IMR-90 (cell line): ENCODE data around the gene CFAP61. TPM values are rescaled to one million over a fixed set of nuclear protein-coding genes. Genes with fewer than 3 reads are reported as not detected.

Experiments
- ATAC-seq: fragments of 200-7000 bp; cut with Tn5 transposase; 2 replicates; pipeline ENCODE4 v1.9.1; 2020; ENCODE audit warnings: low read depth, mild to moderate bottlenecking, moderate library complexity
- BruUV-seq: library from RNA; stranded (reverse); fragments of 400-500 nt; replicated peaks from 2 replicates; lab custom pipeline; 2021; lab: Mats Ljungman, UMichigan
- CTCF ChIA-PET: fragments of 300-600 bp; formaldehyde crosslinking; extraction: SDS; loops from one replicate; lab custom pipeline; 2021; ENCODE audit warnings: antibody characterized with exemption; lab: Yijun Ruan, JAX
- POLR2A ChIA-PET: fragments of 300-600 bp; sonication (Branson Sonifier 250); formaldehyde crosslinking; loops from one replicate; lab custom pipeline; 2022; ENCODE audit warnings: antibody characterized with exemption; ENCODE audit not compliant: unreplicated experiment; lab: Charles Lee
- DNase-seq: peaks from one replicate; pipeline ENCODE4 v3.0.0; 2013
- H2AFZ ChIP-seq: replicated peaks from 2 replicates; pipeline ENCODE3; 2013; ENCODE audit warnings: low read length, mild to moderate bottlenecking; ENCODE audit not compliant: poor library complexity
- H2AK5ac ChIP-seq: 2 replicates; pipeline ENCODE4 v1.6.1; 2013; ENCODE audit warnings: low read depth, low read length, inconsistent platforms
- H2AK9ac ChIP-seq: replicated peaks from 2 replicates; pipeline ENCODE3; 2013; ENCODE audit warnings: mild to moderate bottlenecking, low read depth, low read length, moderate library complexity; ENCODE audit not compliant: poor library complexity
- H2BK120ac ChIP-seq: 2 replicates; pipeline ENCODE4 v1.6.1; 2013; ENCODE audit warnings: low read depth, low read length, inconsistent platforms
- H2BK15ac ChIP-seq: 3 replicates; pipeline ENCODE4 v1.6.1; 2013; ENCODE audit warnings: low read depth, low read length, inconsistent platforms
- H2BK20ac ChIP-seq: 2 replicates; pipeline ENCODE4 v1.6.1; 2013; ENCODE audit warnings: low read depth, mild to moderate bottlenecking, inconsistent platforms, low read length, moderate library complexity
- H2BK5ac ChIP-seq: 2 replicates; pipeline ENCODE4 v1.6.1; 2013; ENCODE audit warnings: mild to moderate bottlenecking, low read depth, low read length, inconsistent platforms; ENCODE audit not compliant: poor library complexity, severe bottlenecking
- H3K14ac ChIP-seq: replicated peaks from 2 replicates; pipeline ENCODE4 v1.6.1; 2013; ENCODE audit warnings: low read depth, low read length, inconsistent platforms
- H3K18ac ChIP-seq: 2 replicates; pipeline ENCODE4 v1.6.1; 2013; ENCODE audit warnings: low read depth, low read length, control low read depth
- H3K23ac ChIP-seq: 2 replicates; pipeline ENCODE4 v1.6.1; 2013; ENCODE audit warnings: low read depth, low read length, inconsistent platforms
- H3K27ac ChIP-seq: 2 replicates; pipeline ENCODE4 v1.5.1; 2013; ENCODE audit warnings: mild to moderate bottlenecking, control low read depth, low read length; ENCODE audit not compliant: insufficient read depth
- H3K27me3 ChIP-seq: 2 replicates; pipeline ENCODE4 v1.6.1; 2013; ENCODE audit warnings: low read length; ENCODE audit not compliant: control insufficient read depth, insufficient read depth
- H3K36me3 ChIP-seq: 2 replicates; pipeline ENCODE4 v1.6.1; 2013; ENCODE audit warnings: low read length, mixed read lengths; ENCODE audit not compliant: control insufficient read depth, insufficient read depth
- H3K4ac ChIP-seq: 2 replicates; pipeline ENCODE4 v1.6.1; 2013; ENCODE audit warnings: low read depth, low read length, inconsistent platforms
- H3K4me1 ChIP-seq: 2 replicates; pipeline ENCODE4 v1.6.1; 2013; ENCODE audit warnings: low read length, mixed read lengths; ENCODE audit not compliant: control insufficient read depth, insufficient read depth
- H3K4me2 ChIP-seq: 2 replicates; pipeline ENCODE4 v1.6.1; 2013; ENCODE audit warnings: low read depth, mild to moderate bottlenecking, control low read depth, low read length, moderate library complexity
- H3K4me3 ChIP-seq: 2 replicates; pipeline ENCODE4 v1.5.1; 2013; ENCODE audit warnings: low read depth, mild to moderate bottlenecking, control low read depth, low read length, moderate library complexity; ENCODE audit not compliant: insufficient read depth
- H3K56ac ChIP-seq: 2 replicates; pipeline ENCODE4 v1.6.1; 2013; ENCODE audit warnings: low read length, inconsistent platforms; ENCODE audit not compliant: insufficient read depth; ENCODE audit errors: extremely low read depth
- H3K79me1 ChIP-seq, 2 experiments: 2 replicates each; pipeline ENCODE4 v1.6.1; 2013; ENCODE audit warnings: low read length in 2 of 2, inconsistent platforms in 1 of 2, low read depth in 1 of 2
- H3K9ac ChIP-seq: 2 replicates; pipeline ENCODE4 v1.6.1; 2013; ENCODE audit warnings: low read depth, low read length, control low read depth
- H3K9me1 ChIP-seq: 2 replicates; pipeline ENCODE4 v1.6.1; 2013; ENCODE audit warnings: low read length, inconsistent platforms; ENCODE audit not compliant: insufficient read depth
- H3K9me3 ChIP-seq: 2 replicates; pipeline ENCODE4 v1.6.1; 2013; ENCODE audit warnings: low read length; ENCODE audit not compliant: control insufficient read depth, insufficient read depth
- H4K20me1 ChIP-seq: 2 replicates; pipeline ENCODE4 v1.6.1; 2013; ENCODE audit warnings: low read length, inconsistent platforms; ENCODE audit not compliant: insufficient read depth
- H4K5ac ChIP-seq: 2 replicates; pipeline ENCODE4 v1.6.1; 2013; ENCODE audit warnings: mild to moderate bottlenecking, low read depth, low read length, control low read depth
- H4K8ac ChIP-seq, 2 experiments: 2 replicates each; pipeline ENCODE4 v1.6.1; 2013; ENCODE audit warnings: low read depth in 2 of 2, low read length in 2 of 2, control low read depth in 1 of 2, inconsistent platforms in 1 of 2
- H4K91ac ChIP-seq: 2 replicates; pipeline ENCODE4 v1.6.1; 2013; ENCODE audit warnings: low read depth, low read length, inconsistent platforms; ENCODE audit not compliant: insufficient read depth
- BHLHE40 ChIP-seq: fragments of 150-350 bp; IDR thresholded peaks from 2 replicates; pipeline ENCODE4 v1.6.1; 2016; ENCODE audit warnings: mild to moderate bottlenecking, low read depth, low read length
- CEBPB ChIP-seq: IDR thresholded peaks from 2 replicates; pipeline ENCODE4 v1.6.1; 2012; ENCODE audit warnings: low read depth, low read length, improper control_type of control experiment
- CHD1 ChIP-seq: IDR thresholded peaks from 2 replicates; pipeline ENCODE4 v1.6.1; 2012; ENCODE audit warnings: low read depth, low read length, improper control_type of control experiment
- CTCF ChIP-seq: conservative IDR thresholded peaks from 2 replicates; pipeline ENCODE4 v1.5.1; 2012; ENCODE audit warnings: mild to moderate bottlenecking, low read depth, low read length, improper control_type of control experiment
- ELK1 ChIP-seq: fragments of 150-350 bp; IDR thresholded peaks from 2 replicates; pipeline ENCODE4 v1.6.1; 2016; ENCODE audit warnings: low read depth, mild to moderate bottlenecking, low read length, moderate library complexity, borderline replicate concordance
- FOS ChIP-seq: fragments of 150-350 bp; IDR thresholded peaks from 2 replicates; pipeline ENCODE4 v1.6.1; 2016; ENCODE audit warnings: low read depth, low read length
- MAFK ChIP-seq: IDR thresholded peaks from 2 replicates; pipeline ENCODE4 v1.6.1; 2012; ENCODE audit warnings: low read depth, low read length, improper control_type of control experiment
- MAZ ChIP-seq: IDR thresholded peaks from 2 replicates; pipeline ENCODE4 v1.6.1; 2012; ENCODE audit warnings: low read depth, mild to moderate bottlenecking, low read length, improper control_type of control experiment, moderate library complexity, borderline replicate concordance
- MXI1 ChIP-seq: IDR thresholded peaks from 2 replicates; pipeline ENCODE4 v1.6.1; 2012; ENCODE audit warnings: low read depth, mild to moderate bottlenecking, low read length, moderate library complexity, borderline replicate concordance
- NFE2L2 ChIP-seq: fragments of 150-350 bp; IDR thresholded peaks from 2 replicates; pipeline ENCODE4 v1.6.1; 2016; ENCODE audit warnings: low read depth, mild to moderate bottlenecking, low read length
- POLR2A ChIP-seq: IDR thresholded peaks from 2 replicates; pipeline ENCODE4 v1.6.1; 2012; ENCODE audit warnings: mild to moderate bottlenecking, low read depth, low read length
- RAD21 ChIP-seq: IDR thresholded peaks from 2 replicates; pipeline ENCODE4 v1.6.1; 2012; ENCODE audit warnings: low read length, improper control_type of control experiment
- RCOR1 ChIP-seq: IDR thresholded peaks from 2 replicates; pipeline ENCODE4 v1.6.1; 2012; ENCODE audit warnings: mild to moderate bottlenecking, low read length, improper control_type of control experiment; ENCODE audit not compliant: insufficient replicate concordance
- RFX5 ChIP-seq: IDR thresholded peaks from 2 replicates; pipeline ENCODE4 v1.8.0; 2012; ENCODE audit warnings: low read depth, mild to moderate bottlenecking, low read length, moderate library complexity
- SMC3 ChIP-seq: fragments of 150-350 bp; IDR thresholded peaks from 2 replicates; pipeline ENCODE4 v1.6.1; 2016; ENCODE audit warnings: low read depth, mild to moderate bottlenecking, antibody characterized with exemption, low read length, moderate library complexity
- USF2 ChIP-seq: fragments of 150-350 bp; IDR thresholded peaks from 2 replicates; pipeline ENCODE4 v1.6.1; 2017; ENCODE audit warnings: mild to moderate bottlenecking, antibody characterized with exemption, low read length, low read depth
- WGBS, 2 experiments: methylation state at CpG; one replicate each; pipeline versions ENCODE4 v1.1.5 to v1.1.7; 2013; ENCODE audit warnings: missing lambda C conversion rate in 2 of 2; ENCODE audit not compliant: insufficient read length in 1 of 2; ENCODE audit errors: extremely low coverage in 2 of 2; 5-methylcytosine and 5-hydroxymethylcytosine counted together
- dilution Hi-C: fragments of 300-500 bp; cut with HindIII; formaldehyde crosslinking; loops from one replicate; pipeline ENCODE4 v1.14.3; 2018; ENCODE audit warnings: low sequenced_read_pairs; ENCODE audit not compliant: unreplicated experiment
- in situ Hi-C: fragments of 300-500 bp; cut with MboI; formaldehyde crosslinking; loops from 3 replicates; pipeline ENCODE4 v1.14.3; 2019; ENCODE audit warnings: low sequenced_read_pairs, inconsistent platforms, mixed read lengths
- intact Hi-C: fragments of 100-400 bp; cut with micrococcal nuclease; formaldehyde crosslinking; loops from 2 replicates; pipeline ENCODE4 v1.10.0; 2022
- polyA plus RNA-seq, 3 experiments: library from polyadenylated mRNA; depleted of rRNA; stranded (reverse); fragments of >200 nt; gene quantifications; 2 replicates each; pipeline ENCODE4 v1.2.3, GENCODE V29; 2012; ENCODE audit warnings: low replicate concordance in 1 of 3
- total RNA-seq: library from RNA; depleted of rRNA; stranded (reverse); fragments of >200 nt; gene quantifications from 2 replicates; pipeline ENCODE4 v1.2.3, GENCODE V29; 2012

Gene CFAP61
- total and polyA plus RNA-seq, 2 of the 4 experiments (the other 2 are of a cell fraction), result 0.07 TPM; not detected in 1

- H2BK120ac ChIP-seq, result no peak overlapping the region
- H2BK15ac ChIP-seq, result no peak overlapping the region
- in situ Hi-C loops, result no loop called here
- H3K4me2 ChIP-seq, result no peak overlapping the region
- WGBS, 2 experiments, result no CpG with 5 or more reads among the region's 4 CpGs
- dilution Hi-C loops, result no loop called here
- H3K14ac ChIP-seq, result no peak overlapping the region
- no peak overlapping the region for H2BK20ac ChIP-seq
- no peak overlapping the region for H3K56ac ChIP-seq
- no peak overlapping the region for H3K18ac ChIP-seq
- H3K27me3 ChIP-seq, result no peaks in the 10 kb centered on the region
- intact Hi-C loops, result no loop called here
- H3K36me3 ChIP-seq, result no peaks in the 10 kb centered on the region
- no peak for TF ChIP-seq ELK1
- TF ChIP-seq RAD21, result no peak
- no peak for TF ChIP-seq POLR2A
- TF ChIP-seq RCOR1, result no peak
- no peak for TF ChIP-seq CEBPB
- TF ChIP-seq RFX5, result no peak
- no peak for TF ChIP-seq SMC3
- no peak for TF ChIP-seq FOS
- no peak for TF ChIP-seq MAFK
- no peak for TF ChIP-seq CTCF
- TF ChIP-seq MAZ, result no peak
- no peak for TF ChIP-seq USF2
- TF ChIP-seq CHD1, result no peak
- TF ChIP-seq MXI1, result no peak
- TF ChIP-seq NFE2L2, result no peak
- no peak for TF ChIP-seq BHLHE40
- CTCF ChIA-PET, result no interaction called here
- ATAC-seq, result no peak
- no peak overlapping the region for H3K27ac ChIP-seq
- no peaks in the 10 kb centered on the region for H3K4me1 ChIP-seq
- POLR2A ChIA-PET, result no interaction called here
- no peak overlapping the region for H4K8ac ChIP-seq
- H4K20me1 ChIP-seq, result no peaks in the 10 kb centered on the region
- no peak overlapping the region for H4K91ac ChIP-seq
- no peak overlapping the region for H3K23ac ChIP-seq
- H3K9me1 ChIP-seq, result no peaks in the 10 kb centered on the region
- H4K5ac ChIP-seq, result no peak overlapping the region
- DNase-seq, result no peak
- no TSS peak for BruUV-seq
- no peak overlapping the region for H3K9ac ChIP-seq
- no peak overlapping the region for H3K4me3 ChIP-seq
- no peak overlapping the region for H2AK9ac ChIP-seq
- no peak overlapping the region for H2AFZ ChIP-seq
- H2AK5ac ChIP-seq, result no peak overlapping the region
- H2BK5ac ChIP-seq, result no peak overlapping the region
- H3K79me1 ChIP-seq, result no peaks in the 10 kb centered on the region
- no peaks in the 10 kb centered on the region for H3K9me3 ChIP-seq
- no peak overlapping the region for H3K4ac ChIP-seq
These were observed 264.9 kb downstream of the CFAP61 start for GRCh38 chr20:20317195-20317594.
